Suprapubic skin (tissue), 4 donors: ENCODE measurements around the gene XXYLT1. TPM values are rescaled to one million over a fixed set of nuclear protein-coding genes. Genes with fewer than 3 reads are reported as not detected.

Experiments used
- DNase-seq, 2 donors: peaks; one replicate each; pipeline ENCODE4 v3.0.0-alpha.2; 2019; ENCODE audit warnings: low spot score in 2 of 2
- H3K27ac ChIP-seq: fragments of 200-600 bp; sonication (generic); one replicate; pipeline ENCODE4 v1.5.1; 2019
- H3K27me3 ChIP-seq: fragments of 200-600 bp; sonication (generic); one replicate; pipeline ENCODE4 v1.5.1; 2019
- H3K36me3 ChIP-seq: fragments of 200-600 bp; sonication (generic); one replicate; pipeline ENCODE4 v1.5.1; 2019
- H3K4me1 ChIP-seq: fragments of 200-600 bp; sonication (generic); one replicate; pipeline ENCODE4 v1.5.1; 2019
- H3K4me3 ChIP-seq: fragments of 200-600 bp; sonication (generic); one replicate; pipeline ENCODE4 v1.5.1; 2019; ENCODE audit warnings: mild to moderate bottlenecking
- H3K9me3 ChIP-seq: fragments of 200-600 bp; sonication (generic); one replicate; pipeline ENCODE4 v1.5.1; 2019
- EP300 ChIP-seq: sonication (generic); formaldehyde crosslinking; IDR thresholded peaks from one replicate; pipeline ENCODE4 v1.6.1; 2017; ENCODE audit warnings: antibody characterized with exemption
- POLR2A ChIP-seq, 2 donors: fragments of 450-650 bp; IDR thresholded peaks; one replicate each; pipeline ENCODE4 v1.6.1; 2017; ENCODE audit warnings: antibody characterized with exemption in 2 of 2, mild to moderate bottlenecking in 2 of 2, moderate library complexity in 2 of 2
- POLR2AphosphoS5 ChIP-seq, 3 donors: sonication (generic); formaldehyde crosslinking; IDR thresholded peaks; one replicate each; pipeline ENCODE4 v1.6.1; 2017; ENCODE audit warnings: antibody characterized with exemption in 3 of 3
- WGBS: methylation state at CpG from one replicate; pipeline ENCODE4 v1.1.5; 2018; 5-methylcytosine and 5-hydroxymethylcytosine counted together
- total RNA-seq, 4 donors: library from RNA; depleted of rRNA; stranded (reverse); fragments of >200 nt; gene quantifications; one replicate each; pipeline ENCODE4 v1.1.0, GENCODE V29; 2016
- TF ChIP-seq, protein P1 (sequence below), 2 donors: fragments of 200-600 bp in 1 of 2; fragments of 450-650 bp in 1 of 2; sonication (generic) in 1 of 2; IDR thresholded peaks; one replicate each; pipeline ENCODE4 v1.5.1; 2016 to 2019; ENCODE audit warnings: antibody characterized with exemption in 2 of 2, mild to moderate bottlenecking in 1 of 2, moderate library complexity in 1 of 2

Gene XXYLT1
- total RNA-seq, 4 donors from 2014 or later, result 8.0 to 19.4 (median 13.2) TPM

DNA sequence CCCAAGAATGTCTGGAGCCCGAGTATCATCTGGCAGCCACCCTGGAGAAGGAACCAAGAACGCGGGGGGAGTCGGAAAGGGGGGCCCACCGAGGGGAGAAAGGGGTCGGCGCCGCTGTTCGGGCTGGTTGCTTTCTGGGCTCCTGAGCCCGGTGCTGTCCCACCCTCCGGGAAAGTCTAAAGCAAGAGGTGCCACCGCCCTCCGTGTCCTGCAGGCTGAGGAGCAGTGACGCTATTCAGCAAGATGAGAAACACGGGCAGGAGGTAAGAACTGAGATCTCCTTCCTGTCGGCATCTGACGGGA, 234.8 kb downstream of the XXYLT1 start:
- H3K9me3 ChIP-seq, result no peaks in the 10 kb centered on the region
- H3K4me1 ChIP-seq, result peaks cover 6% of the 10 kb centered on the region
- H3K4me3 ChIP-seq, result no peak overlapping the region
- no peak overlapping the region for H3K27ac ChIP-seq
- no peaks in the 10 kb centered on the region for H3K36me3 ChIP-seq
- no peaks in the 10 kb centered on the region for H3K27me3 ChIP-seq
- DNase-seq, result peak in 1 of 2 donors; percentile 52
- WGBS, result 68% methylated on average over 17 of the region's 17 CpGs
- TF ChIP-seq POLR2A (IDR thresholded peaks at IDR 0.05) (no peak), POLR2AphosphoS5 (IDR thresholded peaks at IDR 0.05) (no peak), EP300 (no peak)
- TF ChIP-seq, protein P1, sequence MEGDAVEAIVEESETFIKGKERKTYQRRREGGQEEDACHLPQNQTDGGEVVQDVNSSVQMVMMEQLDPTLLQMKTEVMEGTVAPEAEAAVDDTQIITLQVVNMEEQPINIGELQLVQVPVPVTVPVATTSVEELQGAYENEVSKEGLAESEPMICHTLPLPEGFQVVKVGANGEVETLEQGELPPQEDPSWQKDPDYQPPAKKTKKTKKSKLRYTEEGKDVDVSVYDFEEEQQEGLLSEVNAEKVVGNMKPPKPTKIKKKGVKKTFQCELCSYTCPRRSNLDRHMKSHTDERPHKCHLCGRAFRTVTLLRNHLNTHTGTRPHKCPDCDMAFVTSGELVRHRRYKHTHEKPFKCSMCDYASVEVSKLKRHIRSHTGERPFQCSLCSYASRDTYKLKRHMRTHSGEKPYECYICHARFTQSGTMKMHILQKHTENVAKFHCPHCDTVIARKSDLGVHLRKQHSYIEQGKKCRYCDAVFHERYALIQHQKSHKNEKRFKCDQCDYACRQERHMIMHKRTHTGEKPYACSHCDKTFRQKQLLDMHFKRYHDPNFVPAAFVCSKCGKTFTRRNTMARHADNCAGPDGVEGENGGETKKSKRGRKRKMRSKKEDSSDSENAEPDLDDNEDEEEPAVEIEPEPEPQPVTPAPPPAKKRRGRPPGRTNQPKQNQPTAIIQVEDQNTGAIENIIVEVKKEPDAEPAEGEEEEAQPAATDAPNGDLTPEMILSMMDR (IDR thresholded peaks at IDR 0.05), result no peak

GRCh38 chr3:195035345-195036202, 235.4 kb downstream of the XXYLT1 start:
- peak; percentile 56 to 65 for DNase-seq
- no peak overlapping the region for H3K4me3 ChIP-seq
- 88% methylated on average over 29 of the region's 42 CpGs for WGBS
- H3K27ac ChIP-seq, result no peak overlapping the region
- H3K9me3 ChIP-seq, result no peaks in the 10 kb centered on the region
- H3K36me3 ChIP-seq, result no peaks in the 10 kb centered on the region
- no peaks in the 10 kb centered on the region for H3K27me3 ChIP-seq
- TF ChIP-seq POLR2AphosphoS5 (IDR thresholded peaks at IDR 0.05), result no peak
- no peak for TF ChIP-seq POLR2A (IDR thresholded peaks at IDR 0.05)
- TF ChIP-seq, protein P1 (IDR thresholded peaks at IDR 0.05), result no peak
- TF ChIP-seq EP300, result no peak
- H3K4me1 ChIP-seq, result peaks cover 12% of the 10 kb centered on the region

GRCh38 chr3:195034541-195034940, 236.4 kb downstream of the XXYLT1 start:
- H3K4me1 ChIP-seq, result peaks cover 20% of the 10 kb centered on the region
- H3K9me3 ChIP-seq, result no peaks in the 10 kb centered on the region
- H3K27ac ChIP-seq, result no peak overlapping the region
- TF ChIP-seq POLR2A (IDR thresholded peaks at IDR 0.05) (no peak), POLR2AphosphoS5 (IDR thresholded peaks at IDR 0.05) (no peak), EP300 (no peak)
- TF ChIP-seq, protein P1 (IDR thresholded peaks at IDR 0.05), result no peak
- no peak overlapping the region for H3K4me3 ChIP-seq
- peak in 1 of 2 donors; percentile 63 for DNase-seq
- no peaks in the 10 kb centered on the region for H3K36me3 ChIP-seq
- WGBS, result 90% methylated on average over 5 of the region's 11 CpGs
- no peaks in the 10 kb centered on the region for H3K27me3 ChIP-seq

DNA sequence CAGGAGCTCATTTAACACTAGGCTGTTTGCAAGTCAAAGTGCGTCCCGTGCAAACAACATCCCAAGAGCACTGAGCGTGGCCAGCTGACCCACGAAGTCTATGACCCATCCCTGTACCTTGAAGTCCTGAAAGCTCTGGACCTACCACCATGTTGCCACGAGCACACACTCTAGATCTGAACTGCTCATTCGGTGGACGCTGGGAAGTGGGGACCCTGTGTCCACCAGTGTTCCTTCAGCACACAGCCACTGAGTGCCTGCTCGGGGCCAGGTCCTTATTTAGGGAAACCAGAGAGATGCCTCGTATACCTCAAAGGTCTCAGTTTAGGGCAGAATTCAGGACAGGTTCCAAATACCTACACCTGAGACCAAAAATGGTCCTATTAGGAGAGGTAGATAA, 236.9 kb downstream of the XXYLT1 start:
- 78% methylated on average over 9 of the region's 9 CpGs for WGBS
- TF ChIP-seq POLR2AphosphoS5 (IDR thresholded peaks at IDR 0.05), result no peak
- no peak for TF ChIP-seq POLR2A (IDR thresholded peaks at IDR 0.05)
- TF ChIP-seq, protein P1 (IDR thresholded peaks at IDR 0.05), result no peak
- TF ChIP-seq EP300, result no peak
- Histone ChIP-seq H3K36me3 (no peaks in the 10 kb centered on the region), H3K4me3 (no peak overlapping the region), H3K4me1 (peaks cover 20% of the 10 kb centered on the region), H3K9me3 (no peaks in the 10 kb centered on the region), H3K27me3 (no peaks in the 10 kb centered on the region), H3K27ac (no peak overlapping the region)
- peak in 1 of 2 donors; percentile 9 for DNase-seq

DNA sequence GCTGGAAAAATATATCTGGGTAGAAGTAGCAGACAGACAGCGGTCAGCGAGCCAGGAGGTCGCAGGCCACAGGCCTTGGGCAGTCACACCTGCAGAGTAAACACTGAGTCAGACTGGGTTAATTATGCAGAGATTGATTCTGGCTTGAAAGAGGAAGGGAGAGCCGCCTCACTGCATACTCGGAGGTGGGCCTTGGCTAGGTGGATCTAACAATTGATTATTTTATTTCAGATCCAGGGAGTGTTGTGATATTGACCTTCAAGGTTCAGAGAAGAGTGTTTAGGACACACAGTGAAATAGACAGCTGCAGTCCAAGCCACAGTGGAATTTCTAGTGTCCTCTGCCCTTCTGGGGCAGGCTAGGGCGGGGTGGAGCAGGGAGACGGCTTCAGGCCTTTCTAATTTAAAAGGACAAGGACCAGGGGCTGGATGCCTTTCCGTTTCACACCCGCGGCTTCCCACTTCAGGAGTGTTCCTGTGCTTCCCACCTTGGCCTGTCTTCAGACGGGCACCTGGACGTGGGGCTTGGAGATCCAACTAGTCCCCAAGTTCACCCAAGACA, 237.3 kb downstream of the XXYLT1 start:
- no peak for DNase-seq
- Histone ChIP-seq H3K4me1 (peaks cover 20% of the 10 kb centered on the region), H3K4me3 (no peak overlapping the region), H3K9me3 (no peaks in the 10 kb centered on the region), H3K36me3 (no peaks in the 10 kb centered on the region), H3K27ac (no peak overlapping the region), H3K27me3 (no peaks in the 10 kb centered on the region)
- WGBS, result 64% methylated on average over 12 of the region's 12 CpGs
- TF ChIP-seq EP300 (no peak), POLR2AphosphoS5 (IDR thresholded peaks at IDR 0.05) (no peak)
